GM19193 (cell line): ENCODE data around the gene NAP1L5.

Experiments
- POLR2A ChIP-seq: IDR thresholded peaks from 4 replicates; pipeline ENCODE4 v1.6.1; 2011; ENCODE audit not compliant: insufficient read depth, insufficient read length; ENCODE audit errors: extremely low read depth

NAP1L5 gene

DNA sequence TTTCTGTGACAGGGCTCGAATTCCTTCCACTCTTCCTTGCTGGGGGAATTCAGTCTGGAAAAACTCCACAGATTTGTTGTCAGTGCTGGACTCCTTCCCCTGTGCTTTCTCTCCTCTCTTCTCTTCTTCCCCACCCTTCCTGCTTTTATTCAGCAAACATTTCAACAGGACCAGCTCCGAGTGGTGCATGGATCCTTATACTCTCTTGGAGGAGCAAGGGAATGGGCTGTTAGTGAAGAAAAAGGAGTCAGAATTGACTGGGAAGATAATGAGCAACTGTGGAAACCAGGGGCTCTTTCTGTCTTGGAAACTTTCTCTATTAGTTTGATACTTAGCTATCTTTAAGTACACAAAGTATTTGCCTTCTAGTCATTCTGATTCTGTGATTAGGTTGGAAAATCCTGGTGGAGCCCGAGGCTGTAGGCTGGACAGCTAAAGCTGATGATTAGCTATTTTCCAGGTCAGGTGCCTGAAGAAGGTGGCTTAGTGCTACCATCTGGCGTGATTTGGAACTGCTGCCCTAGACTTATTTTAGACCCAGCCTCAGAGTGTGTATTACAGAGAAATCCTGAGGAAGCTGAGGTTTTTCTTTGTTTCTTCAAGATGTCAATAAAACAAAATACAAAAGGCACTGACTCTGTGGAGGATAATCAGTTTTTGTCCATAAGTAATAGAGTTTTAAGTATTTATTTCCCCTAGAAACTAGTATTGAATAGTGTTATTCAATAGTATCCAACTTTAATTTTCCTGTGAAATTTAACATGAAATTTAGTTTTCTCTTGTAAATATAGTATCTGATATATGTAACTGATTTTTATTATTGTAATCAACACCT, 38.4 kb downstream of the NAP1L5 start:
- no peak for TF ChIP-seq POLR2A

DNA sequence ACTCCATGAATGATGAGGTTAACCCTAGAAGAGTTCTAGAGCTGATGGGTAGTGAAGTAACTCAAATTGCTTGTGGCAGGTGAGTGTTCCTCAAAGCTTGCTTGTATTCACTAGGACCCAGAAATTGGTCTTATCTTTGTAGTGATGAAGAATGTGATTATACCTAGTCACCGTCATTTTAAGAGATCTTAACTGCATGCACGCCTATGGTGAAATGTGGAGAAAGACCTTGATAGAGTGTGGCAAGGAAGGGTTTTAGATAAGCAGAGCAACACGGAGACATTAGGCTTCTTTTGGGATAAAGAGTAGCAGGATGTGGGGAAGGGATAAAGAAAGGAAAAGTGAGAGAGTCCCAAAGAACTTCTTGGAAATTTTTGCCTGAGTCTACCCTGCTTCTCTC, 42.4 kb downstream of the NAP1L5 start:
- TF ChIP-seq POLR2A: no peak

DNA sequence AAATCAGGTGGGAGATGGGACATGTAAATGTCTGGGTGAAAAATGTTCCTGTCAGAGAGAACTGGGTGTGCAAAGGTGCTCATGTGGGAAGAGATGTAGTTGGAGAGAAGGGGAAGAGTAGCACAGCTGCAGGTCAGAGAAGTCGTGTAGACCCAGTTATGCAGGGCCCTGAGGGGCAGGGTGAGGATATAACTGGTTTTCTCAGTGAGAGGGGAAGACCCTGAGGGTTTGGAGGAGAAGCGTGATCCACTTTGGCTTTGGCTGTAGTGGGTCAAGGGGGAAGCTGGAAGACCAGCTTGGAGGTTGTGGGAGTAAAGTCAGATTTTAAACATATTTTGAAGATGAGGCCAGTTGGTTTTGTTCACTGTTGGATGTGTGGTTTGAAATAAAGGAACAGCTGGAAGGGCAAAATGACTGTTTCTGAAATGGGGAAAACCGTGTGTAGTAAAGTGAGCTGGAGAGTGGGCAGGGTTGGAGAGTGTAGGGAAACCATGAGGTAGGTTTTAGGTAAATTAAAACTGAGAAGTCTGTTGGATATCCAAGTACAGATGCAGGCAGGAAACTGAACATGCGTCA, 44.2 kb downstream of the NAP1L5 start:
- no peak for TF ChIP-seq POLR2A

DNA sequence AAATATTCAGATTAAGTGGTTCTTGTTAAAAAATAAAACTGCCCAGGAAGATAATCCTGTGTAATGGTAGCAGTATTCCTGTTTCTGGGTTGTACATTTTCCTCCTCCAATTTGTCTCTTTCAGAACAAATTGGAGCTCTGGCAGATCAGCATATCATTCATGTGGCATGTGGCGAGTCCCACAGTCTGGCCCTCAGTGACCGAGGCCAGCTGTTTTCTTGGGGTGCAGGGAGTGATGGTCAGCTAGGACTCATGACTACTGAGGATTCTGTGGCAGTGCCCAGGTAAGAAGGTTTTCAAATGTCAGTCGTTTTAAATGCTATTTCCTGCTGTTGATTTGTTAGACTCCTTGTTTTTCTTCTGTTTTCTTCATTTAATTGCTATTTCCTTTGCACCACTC, 47.9 kb downstream of the NAP1L5 start:
- TF ChIP-seq POLR2A: no peak

DNA sequence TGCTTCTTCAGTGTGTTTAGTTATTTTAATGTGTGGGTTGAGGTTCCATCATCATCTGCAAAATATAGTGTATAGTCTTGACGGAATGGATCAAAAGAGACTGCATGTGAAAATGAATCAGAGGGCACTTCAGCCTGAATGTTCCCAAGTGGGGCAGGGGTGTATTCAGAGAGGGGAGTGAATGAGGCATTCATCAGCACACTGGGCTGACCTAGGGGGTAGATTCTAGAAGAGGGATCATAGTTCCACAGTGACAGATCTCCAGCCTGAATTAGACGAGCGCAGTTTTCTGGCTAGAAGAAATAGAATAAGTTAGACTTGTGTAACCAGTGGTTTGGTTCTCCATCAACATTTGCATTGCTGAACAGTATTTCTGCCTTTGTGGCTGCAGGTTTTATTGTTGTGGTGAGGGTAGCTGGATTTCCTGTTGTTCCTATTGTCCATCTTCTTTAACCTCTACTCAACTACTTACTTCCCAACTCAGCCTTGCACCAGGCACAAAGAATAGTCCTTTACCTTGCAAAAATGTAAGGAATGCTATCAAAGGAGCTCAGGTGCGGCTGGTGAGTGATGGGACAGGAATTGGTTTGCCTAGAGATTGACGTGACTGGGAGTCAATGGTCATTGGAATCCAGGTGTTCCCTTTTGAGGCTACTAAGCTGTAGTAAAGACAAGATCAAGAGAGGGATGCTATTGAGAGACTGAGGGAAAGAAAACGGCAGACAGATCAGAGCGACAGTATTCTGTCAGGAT, 50.9 kb downstream of the NAP1L5 start:
- TF ChIP-seq POLR2A: no peak

DNA sequence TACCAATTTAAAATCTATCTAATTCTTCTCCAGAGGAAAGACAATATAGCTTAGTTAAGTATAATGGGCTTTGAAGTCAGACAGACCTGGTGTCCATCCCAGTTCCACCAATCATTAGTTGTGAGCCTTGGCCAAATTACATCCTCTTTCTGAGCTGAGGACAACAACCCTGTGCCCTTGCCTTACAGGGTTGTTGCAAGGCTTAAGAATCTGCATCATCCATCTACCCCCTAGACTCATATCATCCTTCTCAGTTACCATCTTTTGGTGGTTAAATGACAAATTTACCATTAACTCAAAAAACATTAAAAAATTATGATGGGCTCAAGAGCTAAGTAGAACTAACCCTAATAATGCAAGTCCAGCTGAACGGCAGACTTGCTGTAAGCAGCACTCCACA, 51.6 kb downstream of the NAP1L5 start:
- no peak for TF ChIP-seq POLR2A
